Adrenal gland (tissue), 12 donors: ENCODE results near the gene MS4A10. TPM values are rescaled to one million over a fixed set of nuclear protein-coding genes. Genes with fewer than 3 reads are reported as not detected.
A peak's percentile ranks its signal among the peaks of the same experiment; 100 is the strongest.

Experiments used
- DNase-seq, 7 donors: peaks; one replicate each; pipeline ENCODE4 v3.0.0-alpha.2; 2019 to 2020
- H3K27ac ChIP-seq, 5 donors: fragments of 200-600 bp; sonication (generic) in 4 of 5; 1 replicate in 3 of 5; 2 replicates in 2 of 5; pipeline versions ENCODE4 v1.5.1 to v1.8.0; 2016 to 2020; ENCODE audit warnings: mild to moderate bottlenecking in 1 of 5
- H3K27me3 ChIP-seq: fragments of 200-600 bp; 2 replicates; pipeline ENCODE4 v1.8.0; 2021
- H3K36me3 ChIP-seq, 2 donors: fragments of 200-600 bp; replicated peaks in 1 of 2; 1 replicate in 1 of 2; 2 replicates in 1 of 2; pipeline versions ENCODE4 v1.5.1 to v1.8.0; 2018 to 2022
- H3K4me1 ChIP-seq, 2 donors: fragments of 200-600 bp; replicated peaks in 1 of 2; 1 replicate in 1 of 2; 2 replicates in 1 of 2; pipeline versions ENCODE4 v1.5.1 to v1.8.0; 2018 to 2021
- H3K4me3 ChIP-seq, 4 donors: fragments of 200-600 bp; sonication (generic) in 3 of 4; one replicate each; pipeline ENCODE4 v1.5.1; 2016 to 2018
- H3K9me3 ChIP-seq, 3 donors: fragments of 200-600 bp; sonication (generic) in 1 of 3; replicated peaks in 1 of 3; 1 replicate in 2 of 3; 2 replicates in 1 of 3; pipeline versions ENCODE4 v1.5.1 to v1.8.0; 2016 to 2021
- POLR2A ChIP-seq, 2 donors: fragments of 450-650 bp; IDR thresholded peaks; one replicate each; pipeline ENCODE4 v1.6.1; 2017; ENCODE audit warnings: antibody characterized with exemption in 2 of 2, mild to moderate bottlenecking in 2 of 2, moderate library complexity in 1 of 2
- WGBS, 4 donors: extraction: QIAGEN DNeasy Blood & Tissue Kit in 2 of 4; methylation state at CpG; one replicate each; pipeline versions ENCODE4 v1.1.5 to v1.1.7; 2013 to 2017; 5-methylcytosine and 5-hydroxymethylcytosine counted together
- intact Hi-C, 2 donors: fragments of 100-400 bp; cut with DNase I; formaldehyde crosslinking; loops; one replicate each; pipeline versions ENCODE4 v1.14.1 to v1.15.0; 2022 to 2023
- polyA plus RNA-seq, 3 donors: library from polyadenylated mRNA; stranded (reverse); fragments of 200-250 nt in 2 of 3; fragments of 350-450 nt in 1 of 3; fragmentation: Illumina TruSeq in 1 of 3; extraction: RNeasy Lipid Tissue Mini Kit (QIAGEN cat#74804) in 1 of 3; gene quantifications; one replicate each; pipeline ENCODE4 v1.2.3, GENCODE V29; 2013 to 2014
- total RNA-seq, 9 donors: library from RNA; depleted of rRNA in 4 of 9; stranded (reverse); fragments of >200 nt in 4 of 9; fragments of 120-200 nt in 1 of 9; fragmentation: NEBNext Ultra II Directional in 1 of 9; extraction: Animal tissue kit (Norgen Biotek cat#: 25700) in 1 of 9; gene quantifications; one replicate each; pipeline versions ENCODE4 v1.1.0 to v1.2.4, GENCODE V29; 2013 to 2023
- TF ChIP-seq, protein P1 (sequence below), 6 experiments: fragments of 450-650 bp in 4 of 6; fragments of 200-600 bp in 2 of 6; sonication (generic) in 1 of 6; IDR thresholded peaks; 1 replicate in 5 of 6; 2 replicates in 1 of 6; pipeline versions ENCODE4 v1.5.1 to v1.8.0; 2016 to 2021; ENCODE audit warnings: antibody characterized with exemption in 6 of 6, mild to moderate bottlenecking in 2 of 6, moderate library complexity in 1 of 6
- donor health status: healthy with polysubstance abuse.
- donor health status: Bipolar disorder and iron deficiency.
- donor health status: DM: yes; HTN: yes; CAD: no.
- donor health status: DM: no; HTN: no; CAD: no.
- donor health status: DM: no; HTN: no; CAD: no.
- donor health status: DM: yes; HTN: yes; CAD: no.

MS4A10 gene
- total and polyA plus RNA-seq, 12 donors: not detected

DNA sequence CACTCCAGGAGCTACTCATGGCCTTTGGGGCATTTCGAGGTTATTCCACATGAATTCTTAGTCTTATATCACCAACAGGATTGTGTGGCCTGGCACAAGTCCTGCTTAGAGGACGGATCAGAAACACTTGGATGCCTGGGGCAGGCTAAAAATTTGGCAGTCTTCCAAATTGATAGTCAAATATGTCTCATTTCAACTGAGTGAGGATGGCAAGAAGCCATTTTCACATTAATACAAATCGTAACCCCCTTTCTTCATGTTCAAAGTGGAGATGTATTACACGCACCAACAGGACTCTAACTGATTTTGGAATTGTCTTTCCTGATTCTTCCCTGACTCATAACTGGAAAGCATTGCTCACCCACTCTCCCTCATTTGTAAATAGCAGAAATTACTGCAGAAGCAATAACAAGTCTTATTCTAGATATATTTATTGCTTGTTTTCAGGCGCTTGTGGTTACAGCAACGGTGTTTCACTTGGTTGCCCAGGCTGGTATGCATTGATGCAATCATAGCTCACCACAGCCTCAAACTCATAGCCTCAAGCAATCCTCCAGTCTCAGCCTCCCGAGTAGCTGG, 46.5 kb downstream of the MS4A10 start:
- H3K4me1 ChIP-seq: peaks cover 0 to 5% of the 10 kb centered on the region in 2 donors
- intact Hi-C loops: loop anchor here (5.0 kb wide), 3 partner anchors 56 to 356 kb away; no protein-coding TSS in a partner anchor
- TF ChIP-seq, protein P1, sequence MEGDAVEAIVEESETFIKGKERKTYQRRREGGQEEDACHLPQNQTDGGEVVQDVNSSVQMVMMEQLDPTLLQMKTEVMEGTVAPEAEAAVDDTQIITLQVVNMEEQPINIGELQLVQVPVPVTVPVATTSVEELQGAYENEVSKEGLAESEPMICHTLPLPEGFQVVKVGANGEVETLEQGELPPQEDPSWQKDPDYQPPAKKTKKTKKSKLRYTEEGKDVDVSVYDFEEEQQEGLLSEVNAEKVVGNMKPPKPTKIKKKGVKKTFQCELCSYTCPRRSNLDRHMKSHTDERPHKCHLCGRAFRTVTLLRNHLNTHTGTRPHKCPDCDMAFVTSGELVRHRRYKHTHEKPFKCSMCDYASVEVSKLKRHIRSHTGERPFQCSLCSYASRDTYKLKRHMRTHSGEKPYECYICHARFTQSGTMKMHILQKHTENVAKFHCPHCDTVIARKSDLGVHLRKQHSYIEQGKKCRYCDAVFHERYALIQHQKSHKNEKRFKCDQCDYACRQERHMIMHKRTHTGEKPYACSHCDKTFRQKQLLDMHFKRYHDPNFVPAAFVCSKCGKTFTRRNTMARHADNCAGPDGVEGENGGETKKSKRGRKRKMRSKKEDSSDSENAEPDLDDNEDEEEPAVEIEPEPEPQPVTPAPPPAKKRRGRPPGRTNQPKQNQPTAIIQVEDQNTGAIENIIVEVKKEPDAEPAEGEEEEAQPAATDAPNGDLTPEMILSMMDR (IDR thresholded peaks at IDR 0.05): no peak
- no peak for TF ChIP-seq POLR2A (IDR thresholded peaks at IDR 0.05)
- no peaks in the 10 kb centered on the region for H3K27me3 ChIP-seq
- peak in 1 of 7 donors; percentile 12 for DNase-seq
- no peak overlapping the region for H3K4me3 ChIP-seq
- 44 to 50% (median 49%) methylated on average over 6 to 7 of the region's 7 CpGs for WGBS, 4 donors
- no peaks in the 10 kb centered on the region for H3K36me3 ChIP-seq
- no peaks in the 10 kb centered on the region for H3K9me3 ChIP-seq
- H3K27ac ChIP-seq: no peak overlapping the region

DNA sequence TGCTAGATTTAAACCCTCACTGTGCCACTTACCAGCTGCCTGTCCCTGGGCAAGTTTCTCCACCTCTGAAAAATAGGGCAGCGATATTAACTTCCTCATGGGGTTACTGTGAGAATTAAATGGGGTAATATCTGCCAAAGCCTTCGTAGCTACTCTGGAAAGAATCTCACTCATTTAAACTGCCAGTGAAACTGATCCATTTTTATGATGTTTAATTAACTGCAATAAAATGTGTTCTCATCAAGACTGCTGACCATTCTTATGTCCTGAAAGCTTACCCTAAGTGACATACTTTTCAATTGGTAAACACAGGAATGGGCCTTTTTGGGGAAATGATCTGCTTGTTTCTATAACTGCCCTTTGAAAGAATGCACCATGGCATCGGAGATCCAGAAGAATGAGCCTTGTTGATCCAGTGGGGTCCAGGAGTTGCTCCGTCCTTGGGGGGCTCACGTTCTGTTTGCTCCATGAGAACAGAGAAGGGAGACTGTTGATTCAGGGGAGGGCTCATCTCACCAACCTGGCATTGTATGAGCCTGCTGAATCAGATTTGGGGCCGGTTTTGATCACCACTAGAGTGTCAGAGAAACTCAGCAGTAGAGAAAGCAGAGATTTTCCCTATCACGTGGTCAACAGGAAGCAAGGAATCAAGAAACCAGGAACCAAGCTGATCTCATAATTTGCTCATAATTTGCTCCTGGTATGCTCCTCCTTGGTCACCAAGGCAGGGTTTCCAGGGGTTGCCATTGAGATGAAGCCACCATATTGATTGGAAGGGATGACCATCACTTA, 49.8 kb downstream of the MS4A10 start:
- no peaks in the 10 kb centered on the region for H3K9me3 ChIP-seq
- peak overlapping the region in 1 of 5 donors; percentile 38 for H3K27ac ChIP-seq
- H3K4me1 ChIP-seq: peaks cover 0 to 5% of the 10 kb centered on the region in 2 donors
- no peaks in the 10 kb centered on the region for H3K27me3 ChIP-seq
- no peak for DNase-seq
- H3K4me3 ChIP-seq: no peak overlapping the region
- WGBS, 4 donors: 56 to 65% (median 63%) methylated on average over 7 of the region's 7 CpGs
- no peak for TF ChIP-seq POLR2A (IDR thresholded peaks at IDR 0.05)
- TF ChIP-seq, protein P1 (IDR thresholded peaks at IDR 0.05): no peak
- no peaks in the 10 kb centered on the region for H3K36me3 ChIP-seq
- intact Hi-C loops: loop anchor here (5.0 kb wide), 3 partner anchors 52 to 352 kb away; no protein-coding TSS in a partner anchor

DNA sequence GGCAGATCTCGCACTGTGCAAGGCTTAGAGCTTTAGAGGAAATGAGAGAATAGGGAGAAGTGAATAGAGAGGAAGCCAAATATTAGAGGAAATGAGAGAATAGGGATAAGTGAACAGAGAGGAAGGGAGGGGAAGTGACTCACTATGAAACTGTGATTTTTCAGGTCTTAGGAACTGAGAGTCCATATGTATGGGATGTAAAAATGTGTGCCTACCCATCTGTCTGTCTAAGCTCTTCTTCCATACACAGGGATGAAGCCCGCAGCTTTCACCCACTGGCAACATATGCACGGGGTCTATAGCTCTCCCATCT, 50.4 kb downstream of the MS4A10 start:
- H3K27me3 ChIP-seq: no peaks in the 10 kb centered on the region
- no peak for TF ChIP-seq POLR2A (IDR thresholded peaks at IDR 0.05)
- TF ChIP-seq, protein P1 (IDR thresholded peaks at IDR 0.05): no peak
- peaks cover 0 to 5% of the 10 kb centered on the region in 2 donors for H3K4me1 ChIP-seq
- intact Hi-C loops: no loop called here
- H3K36me3 ChIP-seq: no peaks in the 10 kb centered on the region
- 65 to 79% (median 74%) methylated on average over 3 of the region's 3 CpGs for WGBS, 4 donors
- H3K9me3 ChIP-seq: no peaks in the 10 kb centered on the region
- no peak for DNase-seq
- no peak overlapping the region for H3K27ac ChIP-seq
- no peak overlapping the region for H3K4me3 ChIP-seq

DNA sequence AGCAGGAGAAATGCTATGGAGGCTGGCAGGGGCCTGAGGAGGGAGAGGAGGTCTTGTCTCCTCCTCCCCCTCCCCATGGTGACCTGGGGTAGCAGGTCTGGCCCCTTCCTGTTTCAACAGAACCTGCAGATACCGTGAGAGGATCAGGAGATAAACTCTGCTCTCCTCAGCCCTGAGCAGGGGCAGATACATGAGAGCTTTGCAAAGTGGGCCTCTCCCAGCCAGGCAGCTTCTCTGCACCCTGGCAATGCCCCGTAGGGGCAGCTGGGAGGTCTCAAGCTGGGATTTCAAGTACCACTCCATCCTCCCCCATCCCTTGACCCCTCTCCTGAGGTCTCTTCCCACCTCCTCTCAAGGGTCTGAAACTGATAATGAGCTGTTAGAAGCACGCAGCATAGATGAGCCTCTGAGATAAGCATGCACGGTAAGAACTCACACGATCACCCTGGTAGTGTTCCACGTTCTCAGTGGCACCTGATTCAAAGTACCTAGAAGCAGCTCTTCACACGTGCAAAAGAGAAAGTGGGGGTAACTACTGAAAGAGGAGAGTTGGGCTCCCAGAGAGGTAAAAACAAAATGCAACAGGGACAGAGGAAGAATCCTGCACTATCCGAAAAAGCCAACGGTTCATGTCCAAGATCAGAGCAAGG, 51.9 kb downstream of the MS4A10 start:
- H3K27me3 ChIP-seq: no peaks in the 10 kb centered on the region
- no peaks in the 10 kb centered on the region for H3K9me3 ChIP-seq
- H3K4me1 ChIP-seq: peaks cover 0 to 9% of the 10 kb centered on the region in 2 donors
- 63 to 82% (median 74%) methylated on average over 8 to 9 of the region's 9 CpGs for WGBS, 4 donors
- intact Hi-C loops: no loop called here
- no peak for DNase-seq
- TF ChIP-seq POLR2A (IDR thresholded peaks at IDR 0.05): no peak
- TF ChIP-seq, protein P1 (IDR thresholded peaks at IDR 0.05): no peak
- H3K27ac ChIP-seq: no peak overlapping the region
- no peak overlapping the region for H3K4me3 ChIP-seq
- no peaks in the 10 kb centered on the region for H3K36me3 ChIP-seq
